ENCODE measurements around the gene ZBTB20.

The ZBTB20 gene

GRCh38 chr3:114454551-114455251 lies 692.4 kb downstream of the ZBTB20 start:
- no peak for DNase-seq

GRCh38 chr3:114453361-114453780 lies 693.7 kb downstream of the ZBTB20 start:
- DNase-seq: no peak

GRCh38 chr3:114452937-114453336 lies 694.2 kb downstream of the ZBTB20 start:
- DNase-seq: no peak

GRCh38 chr3:114452256-114452655 lies 694.8 kb downstream of the ZBTB20 start:
- DNase-seq: no peak

GRCh38 chr3:114451561-114452018 lies 695.5 kb downstream of the ZBTB20 start:
- no peak for DNase-seq

- no peak for DNase-seq
These were observed 696.0 kb downstream of the ZBTB20 start for GRCh38 chr3:114451051-114451451.

- DNase-seq: no peak
These were observed 697.0 kb downstream of the ZBTB20 start for GRCh38 chr3:114450008-114450596.

- no peak for DNase-seq
These were observed 697.6 kb downstream of the ZBTB20 start for GRCh38 chr3:114449271-114450007.

- no peak for DNase-seq
These were observed 699.1 kb downstream of the ZBTB20 start for GRCh38 chr3:114447950-114448479.

GRCh38 chr3:114447545-114447944 lies 699.5 kb downstream of the ZBTB20 start:
- DNase-seq: no peak

GRCh38 chr3:114446600-114446999 lies 700.5 kb downstream of the ZBTB20 start:
- DNase-seq: no peak

GRCh38 chr3:114445233-114445632 lies 701.9 kb downstream of the ZBTB20 start:
- DNase-seq: no peak

GRCh38 chr3:114444216-114444615 lies 702.9 kb downstream of the ZBTB20 start:
- DNase-seq: no peak

- peak; percentile 38 for DNase-seq
These were observed 704.8 kb downstream of the ZBTB20 start for GRCh38 chr3:114442246-114442645.

- DNase-seq: no peak
These were observed 705.7 kb downstream of the ZBTB20 start for GRCh38 chr3:114441386-114441785.

- no peak for DNase-seq
These were observed 706.4 kb downstream of the ZBTB20 start for GRCh38 chr3:114440700-114441099.

- DNase-seq: peak; percentile 10
These were observed 707.8 kb downstream of the ZBTB20 start for GRCh38 chr3:114439284-114439683.

- no peak for DNase-seq
These were observed 709.2 kb downstream of the ZBTB20 start for GRCh38 chr3:114437897-114438296.

GRCh38 chr3:114436182-114436581 lies 710.9 kb downstream of the ZBTB20 start:
- no peak for DNase-seq

GRCh38 chr3:114435386-114436115 lies 711.5 kb downstream of the ZBTB20 start:
- no peak for DNase-seq

GRCh38 chr3:114432310-114432709 lies 714.8 kb downstream of the ZBTB20 start:
- DNase-seq: no peak

GRCh38 chr3:114428044-114428595 lies 719.0 kb downstream of the ZBTB20 start:
- no peak for DNase-seq

Data from NCI-H226 (cell line).